GM12878 (cell line): ENCODE measurements around the gene TAF4. TPM values are rescaled to one million over a fixed set of nuclear protein-coding genes. Genes with fewer than 3 reads are reported as not detected.

ENCODE experiments used
- ATAC-seq: fragments of 200-7000 bp; cut with Tn5 transposase; 3 replicates; pipeline ENCODE4 v1.9.1; 2020; ENCODE audit warnings: mild to moderate bottlenecking, moderate library complexity
- BruUV-seq: library from RNA; stranded (reverse); fragments of 400-500 nt; replicated peaks from 2 replicates; lab custom pipeline; 2021; lab: Mats Ljungman, UMichigan
- CTCF ChIA-PET: fragments of 300-600 bp; sonication (Branson Sonifier 250); formaldehyde crosslinking; extraction: SDS; loops from one replicate; lab custom pipeline; 2021; ENCODE audit warnings: inconsistent platforms; lab: Yijun Ruan, JAX
- POLR2A ChIA-PET: fragments of 350-600 bp; formaldehyde crosslinking; extraction: SDS; loops from one replicate; lab custom pipeline; 2021; ENCODE audit warnings: inconsistent platforms; lab: Charles Lee
- RAD21 ChIA-PET: fragments of 300-600 bp; sonication (Branson Sonifier 250); formaldehyde crosslinking; loops from one replicate; lab custom pipeline; 2023; ENCODE audit warnings: antibody characterized with exemption; ENCODE audit not compliant: unreplicated experiment; lab: Charles Lee
- SMC1A ChIA-PET: fragments of 300-600 bp; sonication (Branson Sonifier 250); formaldehyde crosslinking; loops from one replicate; lab custom pipeline; 2023; ENCODE audit not compliant: unreplicated experiment, uncharacterized antibody; lab: Charles Lee
- DNase-seq: peaks from one replicate; pipeline ENCODE4 v3.0.0-alpha.2; 2011; ENCODE audit warnings: low read depth, low spot score
- FAIRE-seq: peaks from 3 replicates; lab custom pipeline; 2011; peaks lifted over from hg19 to GRCh38; lab: Jason Lieb, UNC
- H2AFZ ChIP-seq: 2 replicates; pipeline ENCODE4 v1.6.0; 2011; ENCODE audit warnings: low read depth, low read length, control low read depth; ENCODE audit not compliant: control insufficient read depth
- H3K27ac ChIP-seq: 2 replicates; pipeline ENCODE4 v1.5.1; 2011; ENCODE audit warnings: control low read depth; ENCODE audit not compliant: control insufficient read depth, insufficient read depth
- H3K27me3 ChIP-seq, 2 experiments: replicated peaks in 1 of 2; 2 replicates each; pipeline versions ENCODE4 v1.6.0 to v1.6.1; 2011; ENCODE audit warnings: low read length in 1 of 2; ENCODE audit not compliant: control insufficient read depth in 2 of 2, insufficient read depth in 2 of 2
- H3K36me3 ChIP-seq, 2 experiments: 2 replicates each; pipeline ENCODE4 v1.5.1; 2011; ENCODE audit warnings: low read length in 1 of 2; ENCODE audit not compliant: control insufficient read depth in 2 of 2, insufficient read depth in 2 of 2
- H3K4me1 ChIP-seq: 2 replicates; pipeline ENCODE4 v1.6.1; 2011; ENCODE audit warnings: mild to moderate bottlenecking, low read length, moderate library complexity, mixed read lengths; ENCODE audit not compliant: control insufficient read depth, insufficient read depth
- H3K4me2 ChIP-seq: 2 replicates; pipeline ENCODE4 v1.6.0; 2011; ENCODE audit warnings: control low read depth; ENCODE audit not compliant: control insufficient read depth, insufficient read depth
- H3K4me3 ChIP-seq: fragments of 200-600 bp; sonication (generic); 2 replicates; pipeline ENCODE4 v1.5.1; 2016
- H3K79me2 ChIP-seq: 2 replicates; pipeline ENCODE4 v1.6.0; 2011; ENCODE audit warnings: low read length; ENCODE audit not compliant: control insufficient read depth, insufficient read depth
- H3K9ac ChIP-seq: 2 replicates; pipeline ENCODE4 v1.8.0; 2011; ENCODE audit warnings: low read length, control low read depth, mixed read lengths; ENCODE audit not compliant: control insufficient read depth, insufficient read depth
- H3K9me3 ChIP-seq: replicated peaks from 3 replicates; pipeline ENCODE4 v1.5.1; 2011; ENCODE audit warnings: mild to moderate bottlenecking, low read length; ENCODE audit not compliant: control insufficient read depth, insufficient read depth
- H4K20me1 ChIP-seq: 2 replicates; pipeline ENCODE4 v1.6.0; 2011; ENCODE audit not compliant: control insufficient read depth, insufficient read depth
- ATF7 ChIP-seq: fragments of 450-650 bp; IDR thresholded peaks from 2 replicates; pipeline ENCODE4 v1.6.1; 2016; ENCODE audit warnings: low read depth, mild to moderate bottlenecking
- BRCA1 ChIP-seq: IDR thresholded peaks from 2 replicates; pipeline ENCODE4 v1.6.1; 2011; ENCODE audit warnings: low read depth, low read length, improper control_type of control experiment
- CBX3 ChIP-seq: fragments of 200-600 bp; sonication (generic); IDR thresholded peaks from 2 replicates; pipeline ENCODE4 v1.6.1; 2016; ENCODE audit warnings: low read depth, borderline replicate concordance
- ESRRA ChIP-seq: IDR thresholded peaks from 2 replicates; pipeline ENCODE4 v1.6.1; 2012; ENCODE audit warnings: mild to moderate bottlenecking, low read length, improper control_type of control experiment
- ETV6 ChIP-seq, 2 experiments: fragments of 450-650 bp in 1 of 2; IDR thresholded peaks in 1 of 2; conservative IDR thresholded peaks in 1 of 2; 2 replicates each; pipeline ENCODE4 v1.6.1; 2014; ENCODE audit warnings: antibody characterized with exemption in 1 of 2, borderline replicate concordance in 1 of 2, low read depth in 1 of 2, mild to moderate bottlenecking in 1 of 2, moderate library complexity in 1 of 2
- FOXK2 ChIP-seq: fragments of 450-650 bp; IDR thresholded peaks from 2 replicates; pipeline ENCODE4 v1.6.1; 2017; ENCODE audit warnings: mild to moderate bottlenecking, moderate library complexity
- HDAC2 ChIP-seq: fragments of 200-600 bp; sonication (generic); IDR thresholded peaks from 2 replicates; pipeline ENCODE4 v1.6.1; 2017
- NBN ChIP-seq: fragments of 450-650 bp; IDR thresholded peaks from 2 replicates; pipeline ENCODE4 v1.6.1; 2016
- NFYA ChIP-seq: IDR thresholded peaks from 2 replicates; pipeline ENCODE4 v1.6.1; 2011; ENCODE audit warnings: low read depth, mild to moderate bottlenecking, low read length, improper control_type of control experiment, borderline replicate concordance
- NRF1 ChIP-seq: conservative IDR thresholded peaks from 2 replicates; pipeline ENCODE4 v1.6.1; 2011; ENCODE audit warnings: mild to moderate bottlenecking, low read depth, low read length, improper control_type of control experiment
- PAX5 ChIP-seq: IDR thresholded peaks from 2 replicates; pipeline ENCODE4 v1.6.1; 2011; ENCODE audit warnings: low read depth, low read length, borderline replicate concordance
- PML ChIP-seq: IDR thresholded peaks from 2 replicates; pipeline ENCODE4 v1.6.1; 2012; ENCODE audit warnings: low read length, inconsistent platforms
- RAD21 ChIP-seq: IDR thresholded peaks from 2 replicates; pipeline ENCODE4 v1.6.1; 2011; ENCODE audit warnings: mild to moderate bottlenecking, low read depth, low read length, moderate library complexity; ENCODE audit not compliant: insufficient read depth
- RCOR1 ChIP-seq: conservative IDR thresholded peaks from 2 replicates; pipeline ENCODE4 v1.6.1; 2012; ENCODE audit warnings: low read depth, low read length, improper control_type of control experiment
- RUNX3 ChIP-seq: IDR thresholded peaks from 2 replicates; pipeline ENCODE4 v1.6.1; 2012; ENCODE audit warnings: low read length, inconsistent platforms
- SREBF1 ChIP-seq: IDR thresholded peaks from 2 replicates; pipeline ENCODE4 v1.6.1; 2012; ENCODE audit warnings: mild to moderate bottlenecking, low read length
- TAF1 ChIP-seq: IDR thresholded peaks from 2 replicates; pipeline ENCODE4 v1.6.1; 2011; ENCODE audit warnings: mild to moderate bottlenecking, low read depth, low read length, borderline replicate concordance
- ZNF384 ChIP-seq: IDR thresholded peaks from 2 replicates; pipeline ENCODE4 v1.6.1; 2012; ENCODE audit warnings: low read depth, mild to moderate bottlenecking, low read length, improper control_type of control experiment, borderline replicate concordance
- WGBS: methylation state at CpG from one replicate; pipeline ENCODE4 v1.1.6; 2016; ENCODE audit warnings: low lambda C conversion rate; ENCODE audit not compliant: insufficient replicate concordance, insufficient coverage; ENCODE audit errors: missing lambda C conversion rate; 5-methylcytosine and 5-hydroxymethylcytosine counted together
- in situ Hi-C: fragments of 300-500 bp; cut with MboI; formaldehyde crosslinking; loops from 9 replicates; pipeline ENCODE4 v1.14.3; 2018; ENCODE audit warnings: mixed read lengths
- intact Hi-C: fragments of 100-400 bp; cut with micrococcal nuclease; formaldehyde crosslinking; loops from one replicate; pipeline ENCODE4 v1.14.2; 2022; ENCODE audit not compliant: unreplicated experiment
- polyA plus RNA-seq, 11 experiments: library from polyadenylated mRNA; depleted of rRNA in 4 of 11; unstranded in 6 of 11; stranded (reverse) in 5 of 11; fragments of >200 nt; fragmentation: Nextera tagmentation in 4 of 11; fragmentation: Illumina TruSeq in 1 of 11; extraction: Ambion mirVana in 4 of 11; extraction: Trizol in 1 of 11; gene quantifications; 1 replicate in 1 of 11; 2 replicates in 10 of 11; pipeline versions ENCODE4 v1.2.1 to v1.2.3, GENCODE V29; 2011 to 2016; ENCODE audit warnings: inconsistent platforms in 2 of 11, missing spikeins in 2 of 11, low read depth in 1 of 11
- total RNA-seq, 4 experiments: library from RNA; depleted of rRNA in 3 of 4; stranded (reverse); fragments of >200 nt in 3 of 4; fragmentation: Illumina TruSeq in 1 of 4; extraction: Trizol in 1 of 4; gene quantifications; 2 replicates each; pipeline versions ENCODE4 v1.2.1 to v1.2.3, GENCODE V29; 2013 to 2021
- TF ChIP-seq, protein P1 (sequence below): IDR thresholded peaks from 2 replicates; pipeline ENCODE4 v1.6.1; 2012; ENCODE audit warnings: low read length, inconsistent platforms
- TF ChIP-seq, protein P2 (sequence below): fragments of 450-650 bp; IDR thresholded peaks from 2 replicates; pipeline ENCODE4 v1.6.1; 2017; ENCODE audit warnings: mild to moderate bottlenecking

The TAF4 gene
- total and polyA plus RNA-seq, 10 of the 15 experiments (the other 5 are each of a cell fraction or from before 2014, with no cell fraction given), result 0.39 to 16.9 (median 3.4) TPM

DNA sequence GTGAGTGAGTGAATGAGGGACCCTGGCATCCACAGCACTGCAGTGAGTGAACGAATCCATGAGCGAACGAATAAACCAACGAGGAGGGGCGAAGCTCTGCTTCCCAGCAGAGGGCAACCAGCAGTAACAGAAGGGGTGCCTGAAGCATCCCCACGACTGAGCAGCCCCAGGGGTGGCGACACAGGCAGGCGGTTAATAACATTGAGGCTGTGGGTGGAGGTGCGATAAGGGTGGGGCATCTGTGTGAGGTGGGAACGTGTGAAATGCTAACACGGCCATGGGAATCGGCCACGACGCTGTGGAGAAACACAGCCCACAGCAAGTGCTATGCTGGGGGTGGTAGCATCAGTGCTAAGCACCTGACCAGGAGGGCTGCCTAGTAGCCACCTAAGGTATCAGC is 75.9 kb downstream of the TAF4 start (continued):
- TF ChIP-seq NRF1 (no peak), RCOR1 (no peak), BRCA1 (no peak)

DNA sequence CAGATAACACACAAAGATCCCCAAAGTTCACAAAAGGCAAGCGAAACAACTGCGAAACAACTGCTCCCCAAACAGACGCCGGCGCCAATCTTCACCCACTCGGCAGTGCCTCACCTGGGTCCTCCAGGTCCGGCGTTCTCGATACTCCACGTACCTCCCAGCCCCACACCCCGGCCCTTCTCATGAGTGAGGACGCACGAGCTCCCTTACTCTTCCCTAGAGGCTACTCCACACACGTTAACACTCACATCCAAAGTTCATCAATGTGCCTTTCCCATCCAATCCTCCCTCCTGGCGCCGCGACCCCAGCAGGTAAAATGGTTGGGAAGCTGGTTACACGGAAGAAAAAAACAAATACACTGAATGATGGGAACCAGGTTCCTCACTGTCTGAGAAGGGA is 77.0 kb downstream of the TAF4 start:
- Histone ChIP-seq H3K4me3 (no peak overlapping the region), H3K9me3 (peaks cover 4% of the 10 kb centered on the region; the same call in 1 of the 3 replicates), H2AFZ (no peak overlapping the region)
- no peak for FAIRE-seq
- ChIA-PET SMC1A (no interaction called here), CTCF (no interaction called here)
- BruUV-seq, result no TSS peak
- no peak for TF ChIP-seq TAF1
- TF ChIP-seq PML, result no peak
- TF ChIP-seq CBX3, result no peak
- TF ChIP-seq NBN, result no peak
- TF ChIP-seq ETV6 (conservative IDR thresholded peaks at IDR 0.05 in 1 of 2, IDR thresholded peaks at IDR 0.05 in 1 of 2; ENCODE audit: borderline replicate concordance in 1 of 2, low read depth in 1 of 2), result no peak
- no peak for TF ChIP-seq RAD21
- TF ChIP-seq ESRRA, result no peak
- no peak for TF ChIP-seq RUNX3
- no peak for TF ChIP-seq HDAC2
- TF ChIP-seq ATF7, result no peak
- no peak for TF ChIP-seq SREBF1
- TF ChIP-seq, protein P1, sequence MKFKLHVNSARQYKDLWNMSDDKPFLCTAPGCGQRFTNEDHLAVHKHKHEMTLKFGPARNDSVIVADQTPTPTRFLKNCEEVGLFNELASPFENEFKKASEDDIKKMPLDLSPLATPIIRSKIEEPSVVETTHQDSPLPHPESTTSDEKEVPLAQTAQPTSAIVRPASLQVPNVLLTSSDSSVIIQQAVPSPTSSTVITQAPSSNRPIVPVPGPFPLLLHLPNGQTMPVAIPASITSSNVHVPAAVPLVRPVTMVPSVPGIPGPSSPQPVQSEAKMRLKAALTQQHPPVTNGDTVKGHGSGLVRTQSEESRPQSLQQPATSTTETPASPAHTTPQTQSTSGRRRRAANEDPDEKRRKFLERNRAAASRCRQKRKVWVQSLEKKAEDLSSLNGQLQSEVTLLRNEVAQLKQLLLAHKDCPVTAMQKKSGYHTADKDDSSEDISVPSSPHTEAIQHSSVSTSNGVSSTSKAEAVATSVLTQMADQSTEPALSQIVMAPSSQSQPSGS, result no peak
- TF ChIP-seq FOXK2, result no peak
- no peak for TF ChIP-seq ZNF384
- TF ChIP-seq NFYA, result no peak
- no peak for TF ChIP-seq BRCA1
- no peak for TF ChIP-seq PAX5
- TF ChIP-seq, protein P2, sequence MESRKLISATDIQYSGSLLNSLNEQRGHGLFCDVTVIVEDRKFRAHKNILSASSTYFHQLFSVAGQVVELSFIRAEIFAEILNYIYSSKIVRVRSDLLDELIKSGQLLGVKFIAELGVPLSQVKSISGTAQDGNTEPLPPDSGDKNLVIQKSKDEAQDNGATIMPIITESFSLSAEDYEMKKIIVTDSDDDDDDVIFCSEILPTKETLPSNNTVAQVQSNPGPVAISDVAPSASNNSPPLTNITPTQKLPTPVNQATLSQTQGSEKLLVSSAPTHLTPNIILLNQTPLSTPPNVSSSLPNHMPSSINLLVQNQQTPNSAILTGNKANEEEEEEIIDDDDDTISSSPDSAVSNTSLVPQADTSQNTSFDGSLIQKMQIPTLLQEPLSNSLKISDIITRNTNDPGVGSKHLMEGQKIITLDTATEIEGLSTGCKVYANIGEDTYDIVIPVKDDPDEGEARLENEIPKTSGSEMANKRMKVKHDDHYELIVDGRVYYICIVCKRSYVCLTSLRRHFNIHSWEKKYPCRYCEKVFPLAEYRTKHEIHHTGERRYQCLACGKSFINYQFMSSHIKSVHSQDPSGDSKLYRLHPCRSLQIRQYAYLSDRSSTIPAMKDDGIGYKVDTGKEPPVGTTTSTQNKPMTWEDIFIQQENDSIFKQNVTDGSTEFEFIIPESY, result no peak
- TF ChIP-seq, all 136 proteins: peak for 0
- Histone ChIP-seq H4K20me1 (no peaks in the 10 kb centered on the region), H3K36me3 (peaks cover 10 to 18% of the 10 kb centered on the region in 2 experiments), H3K27ac (no peak overlapping the region), H3K4me1 (no peaks in the 10 kb centered on the region; the same call in 1 of the 2 replicates), H3K4me2 (no peak overlapping the region), H3K9ac (no peak overlapping the region), H3K79me2 (no peaks in the 10 kb centered on the region), H3K27me3 (no peaks in the 10 kb centered on the region)
- DNase-seq (no peak), ATAC-seq (no peak)
- RAD21 ChIA-PET, result no interaction called here
- intact Hi-C loops, result no loop called here
- POLR2A ChIA-PET, result no interaction called here
- in situ Hi-C loops, result no loop called here
- 98% methylated on average over 18 of the region's 18 CpGs for WGBS
